HG03571 (cell line): ENCODE results near the gene PFDN4.

Experiments
- ATAC-seq: cut with Tn5 transposase; IDR thresholded peaks from one replicate; pipeline ENCODE4 v1.9.1; 2021; ENCODE audit not compliant: unreplicated experiment

PFDN4 gene

GRCh38 chr20:54207743-54208547, at the start of gene PFDN4:
Gene PFDN4 (plus strand): TSS chr20:54208087. CDS start chr20:54208101, 14 bp downstream.
- ATAC-seq, result peak; percentile 94

- no peak for ATAC-seq
Observed at GRCh38 chr20:54158226-54158625, 49.7 kb upstream of the PFDN4 start.

- ATAC-seq, result no peak
Observed at GRCh38 chr20:54158856-54159418, 49.0 kb upstream of the PFDN4 start.

GRCh38 chr20:54160065-54161007, 47.6 kb upstream of the PFDN4 start:
- no peak for ATAC-seq

- no peak for ATAC-seq
Observed at GRCh38 chr20:54161008-54161820, 46.7 kb upstream of the PFDN4 start.

GRCh38 chr20:54161821-54162149, 46.1 kb upstream of the PFDN4 start:
- ATAC-seq, result no peak

GRCh38 chr20:54162378-54163009, 45.4 kb upstream of the PFDN4 start:
- ATAC-seq, result no peak

GRCh38 chr20:54163402-54163801, 44.5 kb upstream of the PFDN4 start:
- no peak for ATAC-seq

- no peak for ATAC-seq
Observed at GRCh38 chr20:54165014-54165413, 42.9 kb upstream of the PFDN4 start.

GRCh38 chr20:54165803-54166202, 42.1 kb upstream of the PFDN4 start:
- ATAC-seq, result no peak

- ATAC-seq, result no peak
Observed at GRCh38 chr20:54166987-54167662, 40.8 kb upstream of the PFDN4 start.

GRCh38 chr20:54167909-54168872, 39.7 kb upstream of the PFDN4 start:
- no peak for ATAC-seq

GRCh38 chr20:54168961-54169862, 38.7 kb upstream of the PFDN4 start:
- no peak for ATAC-seq

- no peak for ATAC-seq
Observed at GRCh38 chr20:54170026-54170471, 37.8 kb upstream of the PFDN4 start.

GRCh38 chr20:54170963-54171362, 36.9 kb upstream of the PFDN4 start:
- ATAC-seq, result no peak

- ATAC-seq, result no peak
Observed at GRCh38 chr20:54172532-54172855, 35.4 kb upstream of the PFDN4 start.

GRCh38 chr20:54172856-54173652, 34.8 kb upstream of the PFDN4 start:
- no peak for ATAC-seq
